Stimulated activated naive B cell treated with anti-CD40 and anti-IgM and Interleukin-4, amounts not matched to agents 10 μg/mL and 1 μg/mL and 100 μg/mL, for 72 hours (primary cell): ENCODE results near the gene EXPH5.

ENCODE experiments used
- ATAC-seq, 2 donors: fragments of 150-1000 bp; cut with Tn5 transposase; replicated peaks; 2 replicates each; pipeline ENCODE4 v1.10.0; 2021; ENCODE audit warnings: moderate library complexity in 1 of 2
- DNase-seq: peaks from one replicate; pipeline ENCODE4 v3.0.0; 2021
- H3K27ac Mint-ChIP-seq: one replicate; pipeline ENCODE4 v1.8.0; 2022; ENCODE audit warnings: mild to moderate bottlenecking, mixed read lengths
- H3K27me3 Mint-ChIP-seq, 2 donors: one replicate each; pipeline ENCODE4 v1.8.0; 2022; ENCODE audit warnings: mixed read lengths in 2 of 2
- H3K36me3 Mint-ChIP-seq, 2 donors: one replicate each; pipeline ENCODE4 v1.8.0; 2022; ENCODE audit warnings: mixed read lengths in 2 of 2, mild to moderate bottlenecking in 1 of 2
- H3K4me1 Mint-ChIP-seq, 2 donors: one replicate each; pipeline ENCODE4 v1.8.0; 2022; ENCODE audit warnings: mixed read lengths in 2 of 2, mild to moderate bottlenecking in 1 of 2
- H3K4me3 Mint-ChIP-seq, 2 donors: one replicate each; pipeline ENCODE4 v1.8.0; 2022; ENCODE audit warnings: mild to moderate bottlenecking in 2 of 2, mixed read lengths in 2 of 2, moderate library complexity in 1 of 2
- H3K9me3 Mint-ChIP-seq, 2 donors: one replicate each; pipeline ENCODE4 v1.8.0; 2022; ENCODE audit warnings: mixed read lengths in 2 of 2, mild to moderate bottlenecking in 1 of 2

The EXPH5 gene

GRCh38 chr11:108559904-108560303, 33.7 kb downstream of the EXPH5 start:
- H3K36me3 Mint-ChIP-seq, result no peaks in the 10 kb centered on the region
- ATAC-seq (no peak), DNase-seq (no peak)
- no peak overlapping the region for H3K27ac Mint-ChIP-seq
- H3K4me3 Mint-ChIP-seq, result no peak overlapping the region
- H3K27me3 Mint-ChIP-seq, result peaks cover 0 to 6% of the 10 kb centered on the region in 2 donors
- no peaks in the 10 kb centered on the region for H3K9me3 Mint-ChIP-seq
- peaks cover 0 to 6% of the 10 kb centered on the region in 2 donors for H3K4me1 Mint-ChIP-seq

GRCh38 chr11:108559340-108559739, 34.2 kb downstream of the EXPH5 start:
- H3K4me1 Mint-ChIP-seq, result peaks cover 0 to 6% of the 10 kb centered on the region in 2 donors
- no peak for ATAC-seq
- no peaks in the 10 kb centered on the region for H3K9me3 Mint-ChIP-seq
- peaks cover 0 to 6% of the 10 kb centered on the region in 2 donors for H3K27me3 Mint-ChIP-seq
- no peak overlapping the region for H3K4me3 Mint-ChIP-seq
- H3K36me3 Mint-ChIP-seq, result no peaks in the 10 kb centered on the region
- DNase-seq, result no peak
- H3K27ac Mint-ChIP-seq, result no peak overlapping the region

GRCh38 chr11:108558222-108558621, 35.3 kb downstream of the EXPH5 start:
- ATAC-seq, result peak; percentile 88 to 92
- no peak for DNase-seq
- H3K27ac Mint-ChIP-seq, result peak overlapping the region; percentile 16
- peaks cover 0 to 6% of the 10 kb centered on the region in 2 donors for H3K4me1 Mint-ChIP-seq
- H3K27me3 Mint-ChIP-seq, result peaks cover 0 to 6% of the 10 kb centered on the region in 2 donors
- no peaks in the 10 kb centered on the region for H3K9me3 Mint-ChIP-seq
- no peak overlapping the region for H3K4me3 Mint-ChIP-seq
- H3K36me3 Mint-ChIP-seq, result no peaks in the 10 kb centered on the region

GRCh38 chr11:108556019-108556418, 37.5 kb downstream of the EXPH5 start:
- DNase-seq, result no peak
- Mint-ChIP-seq H3K9me3 (no peaks in the 10 kb centered on the region), H3K4me3 (no peak overlapping the region), H3K4me1 (peaks cover 2 to 13% of the 10 kb centered on the region in 2 donors), H3K27me3 (peaks cover 1 to 12% of the 10 kb centered on the region in 2 donors), H3K27ac (no peak overlapping the region), H3K36me3 (no peaks in the 10 kb centered on the region)
- no peak for ATAC-seq

GRCh38 chr11:108551651-108552462, 41.7 kb downstream of the EXPH5 start:
- Mint-ChIP-seq H3K4me3 (no peak overlapping the region), H3K36me3 (no peaks in the 10 kb centered on the region), H3K9me3 (no peaks in the 10 kb centered on the region), H3K27ac (no peak overlapping the region), H3K4me1 (peaks cover 2 to 8% of the 10 kb centered on the region in 2 donors), H3K27me3 (peaks cover 4 to 14% of the 10 kb centered on the region in 2 donors)
- DNase-seq (no peak), ATAC-seq (no peak)

- no peak overlapping the region for H3K4me3 Mint-ChIP-seq
- H3K9me3 Mint-ChIP-seq, result no peaks in the 10 kb centered on the region
- DNase-seq (no peak), ATAC-seq (no peak)
- peaks cover 2 to 8% of the 10 kb centered on the region in 2 donors for H3K4me1 Mint-ChIP-seq
- H3K27ac Mint-ChIP-seq, result no peak overlapping the region
- peaks cover 4 to 19% of the 10 kb centered on the region in 2 donors for H3K27me3 Mint-ChIP-seq
- no peaks in the 10 kb centered on the region for H3K36me3 Mint-ChIP-seq
Measured at GRCh38 chr11:108549319-108549885, 44.2 kb downstream of the EXPH5 start.

GRCh38 chr11:108545909-108546501, 47.6 kb downstream of the EXPH5 start:
- no peaks in the 10 kb centered on the region for H3K9me3 Mint-ChIP-seq
- DNase-seq (no peak), ATAC-seq (no peak)
- H3K4me3 Mint-ChIP-seq, result no peak overlapping the region
- peak overlapping the region; percentile 20 for H3K27ac Mint-ChIP-seq
- H3K27me3 Mint-ChIP-seq, result peaks cover 2 to 29% of the 10 kb centered on the region in 2 donors
- peaks cover 0 to 1% of the 10 kb centered on the region in 2 donors for H3K4me1 Mint-ChIP-seq
- H3K36me3 Mint-ChIP-seq, result no peaks in the 10 kb centered on the region

- Mint-ChIP-seq H3K4me3 (no peak overlapping the region), H3K36me3 (no peaks in the 10 kb centered on the region), H3K4me1 (no peaks in the 10 kb centered on the region), H3K27me3 (peaks cover 0 to 27% of the 10 kb centered on the region in 2 donors), H3K9me3 (no peaks in the 10 kb centered on the region), H3K27ac (no peak overlapping the region)
- no peak for DNase-seq
- ATAC-seq, result no peak
Measured at GRCh38 chr11:108543316-108543964, 50.1 kb downstream of the EXPH5 start.

GRCh38 chr11:108541531-108541930, 52.0 kb downstream of the EXPH5 start:
- H3K27ac Mint-ChIP-seq, result no peak overlapping the region

GRCh38 chr11:108538502-108538901, 55.1 kb downstream of the EXPH5 start:
- ATAC-seq (no peak), DNase-seq (no peak)
- no peaks in the 10 kb centered on the region for H3K9me3 Mint-ChIP-seq
- H3K36me3 Mint-ChIP-seq, result no peaks in the 10 kb centered on the region
- H3K4me3 Mint-ChIP-seq, result no peak overlapping the region
- H3K27me3 Mint-ChIP-seq, result peaks cover 0 to 7% of the 10 kb centered on the region in 2 donors
- H3K27ac Mint-ChIP-seq, result no peak overlapping the region
- no peaks in the 10 kb centered on the region for H3K4me1 Mint-ChIP-seq

More at GRCh38 chr11:108541531-108541930, 52.0 kb downstream of the EXPH5 start:
- ATAC-seq (no peak), DNase-seq (no peak)
- Mint-ChIP-seq H3K4me3 (no peak overlapping the region), H3K9me3 (no peaks in the 10 kb centered on the region), H3K4me1 (no peaks in the 10 kb centered on the region), H3K27me3 (peaks cover 0 to 27% of the 10 kb centered on the region in 2 donors), H3K36me3 (no peaks in the 10 kb centered on the region)

- Mint-ChIP-seq H3K27ac (no peak overlapping the region), H3K4me1 (no peaks in the 10 kb centered on the region), H3K9me3 (no peaks in the 10 kb centered on the region), H3K4me3 (no peak overlapping the region), H3K27me3 (peaks cover 0 to 2% of the 10 kb centered on the region in 2 donors), H3K36me3 (no peaks in the 10 kb centered on the region)
- DNase-seq, result no peak
- ATAC-seq, result no peak
Measured at GRCh38 chr11:108538022-108538424, 55.5 kb downstream of the EXPH5 start.

GRCh38 chr11:108536783-108537182, 56.8 kb downstream of the EXPH5 start:
- Mint-ChIP-seq H3K9me3 (no peaks in the 10 kb centered on the region), H3K27ac (no peak overlapping the region), H3K36me3 (no peaks in the 10 kb centered on the region), H3K4me1 (no peaks in the 10 kb centered on the region), H3K4me3 (no peak overlapping the region), H3K27me3 (no peaks in the 10 kb centered on the region)
- DNase-seq (no peak), ATAC-seq (no peak)

GRCh38 chr11:108535384-108535955, 58.1 kb downstream of the EXPH5 start:
- H3K27me3 Mint-ChIP-seq, result no peaks in the 10 kb centered on the region
- H3K9me3 Mint-ChIP-seq, result no peaks in the 10 kb centered on the region
- no peaks in the 10 kb centered on the region for H3K36me3 Mint-ChIP-seq
- DNase-seq, result no peak
- H3K4me1 Mint-ChIP-seq, result no peaks in the 10 kb centered on the region
- H3K27ac Mint-ChIP-seq, result no peak overlapping the region
- no peak for ATAC-seq
- no peak overlapping the region for H3K4me3 Mint-ChIP-seq

- Mint-ChIP-seq H3K27me3 (no peaks in the 10 kb centered on the region), H3K27ac (no peak overlapping the region), H3K9me3 (no peaks in the 10 kb centered on the region), H3K36me3 (no peaks in the 10 kb centered on the region), H3K4me3 (no peak overlapping the region), H3K4me1 (no peaks in the 10 kb centered on the region)
- DNase-seq (no peak), ATAC-seq (no peak)
Measured at GRCh38 chr11:108534274-108534882, 59.2 kb downstream of the EXPH5 start.
